Measurements from ENCODE around the gene MPZ.

DNA sequence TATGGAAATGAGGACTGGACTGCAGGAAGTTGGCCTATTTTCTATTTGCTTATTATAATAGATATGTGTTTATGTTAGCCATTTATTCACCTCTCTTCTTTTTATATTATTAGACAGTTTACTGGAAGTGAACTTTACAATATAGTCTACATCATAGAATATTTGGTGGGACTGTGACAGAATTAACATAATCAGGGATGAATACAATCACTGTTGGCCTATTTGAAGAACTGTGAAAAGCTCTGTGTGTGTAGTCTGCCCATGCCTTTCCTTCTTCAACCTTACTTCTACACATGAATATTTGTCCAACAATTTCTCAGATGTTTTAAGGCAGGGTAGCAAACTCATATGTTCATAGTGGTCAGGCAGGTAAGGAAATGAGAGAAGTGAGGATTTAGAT, 12.4 kb downstream of the MPZ start:
- TF ChIP-seq EZH2phosphoT487 (IDR thresholded peaks at IDR 0.05; ENCODE audit: low read depth, severe bottlenecking, unreplicated experiment) (no peak), EZH2 (IDR thresholded peaks at IDR 0.05; ENCODE audit: borderline replicate concordance) (no peak)
- TF ChIP-seq, protein P1, sequence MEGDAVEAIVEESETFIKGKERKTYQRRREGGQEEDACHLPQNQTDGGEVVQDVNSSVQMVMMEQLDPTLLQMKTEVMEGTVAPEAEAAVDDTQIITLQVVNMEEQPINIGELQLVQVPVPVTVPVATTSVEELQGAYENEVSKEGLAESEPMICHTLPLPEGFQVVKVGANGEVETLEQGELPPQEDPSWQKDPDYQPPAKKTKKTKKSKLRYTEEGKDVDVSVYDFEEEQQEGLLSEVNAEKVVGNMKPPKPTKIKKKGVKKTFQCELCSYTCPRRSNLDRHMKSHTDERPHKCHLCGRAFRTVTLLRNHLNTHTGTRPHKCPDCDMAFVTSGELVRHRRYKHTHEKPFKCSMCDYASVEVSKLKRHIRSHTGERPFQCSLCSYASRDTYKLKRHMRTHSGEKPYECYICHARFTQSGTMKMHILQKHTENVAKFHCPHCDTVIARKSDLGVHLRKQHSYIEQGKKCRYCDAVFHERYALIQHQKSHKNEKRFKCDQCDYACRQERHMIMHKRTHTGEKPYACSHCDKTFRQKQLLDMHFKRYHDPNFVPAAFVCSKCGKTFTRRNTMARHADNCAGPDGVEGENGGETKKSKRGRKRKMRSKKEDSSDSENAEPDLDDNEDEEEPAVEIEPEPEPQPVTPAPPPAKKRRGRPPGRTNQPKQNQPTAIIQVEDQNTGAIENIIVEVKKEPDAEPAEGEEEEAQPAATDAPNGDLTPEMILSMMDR (IDR thresholded peaks at IDR 0.05; ENCODE audit: poor library complexity) = no peak
